HG03039 (cell line): ENCODE measurements around the gene PIWIL1.

Experiments used
- ATAC-seq: cut with Tn5 transposase; IDR thresholded peaks from one replicate; pipeline ENCODE4 v1.9.1; 2021; ENCODE audit warnings: mild to moderate bottlenecking, moderate library complexity; ENCODE audit not compliant: unreplicated experiment

The PIWIL1 gene

GRCh38 chr12:130336723-130337487 lies 782 bp upstream of the PIWIL1 start:
- ATAC-seq = no peak

- ATAC-seq = no peak
Observed at GRCh38 chr12:130338794-130339601, 1.3 kb downstream of the PIWIL1 start.

- no peak for ATAC-seq
Observed at GRCh38 chr12:130339951-130340350, 2.3 kb downstream of the PIWIL1 start.

GRCh38 chr12:130342442-130342841 lies 4.8 kb downstream of the PIWIL1 start:
- ATAC-seq = no peak

GRCh38 chr12:130342842-130343241 lies 5.2 kb downstream of the PIWIL1 start:
- no peak for ATAC-seq

- ATAC-seq = no peak
Observed at GRCh38 chr12:130344529-130344928, 6.8 kb downstream of the PIWIL1 start.

- no peak for ATAC-seq
Observed at GRCh38 chr12:130345292-130345691, 7.6 kb downstream of the PIWIL1 start.

- no peak for ATAC-seq
Observed at GRCh38 chr12:130347588-130347987, 9.9 kb downstream of the PIWIL1 start.

GRCh38 chr12:130350715-130351114 lies 13.0 kb downstream of the PIWIL1 start:
- no peak for ATAC-seq

GRCh38 chr12:130351326-130351725 lies 13.6 kb downstream of the PIWIL1 start:
- ATAC-seq = no peak

- no peak for ATAC-seq
Observed at GRCh38 chr12:130353081-130353480, 15.4 kb downstream of the PIWIL1 start.

- ATAC-seq = no peak
Observed at GRCh38 chr12:130354407-130354806, 16.7 kb downstream of the PIWIL1 start.

GRCh38 chr12:130356222-130356621 lies 18.5 kb downstream of the PIWIL1 start:
- no peak for ATAC-seq

- no peak for ATAC-seq
Observed at GRCh38 chr12:130357241-130357640, 19.6 kb downstream of the PIWIL1 start.

- no peak for ATAC-seq
Observed at GRCh38 chr12:130357729-130358330, 20.1 kb downstream of the PIWIL1 start.

- no peak for ATAC-seq
Observed at GRCh38 chr12:130362060-130362459, 24.4 kb downstream of the PIWIL1 start.

GRCh38 chr12:130364578-130364977 lies 26.9 kb downstream of the PIWIL1 start:
- no peak for ATAC-seq

- ATAC-seq = no peak
Observed at GRCh38 chr12:130366159-130366558, 28.5 kb downstream of the PIWIL1 start.

- ATAC-seq = no peak
Observed at GRCh38 chr12:130367003-130367402, 29.3 kb downstream of the PIWIL1 start.

GRCh38 chr12:130367523-130367922 lies 29.8 kb downstream of the PIWIL1 start:
- no peak for ATAC-seq

- no peak for ATAC-seq
Observed at GRCh38 chr12:130369816-130370215, 32.1 kb downstream of the PIWIL1 start.

GRCh38 chr12:130371296-130371695 lies 33.6 kb downstream of the PIWIL1 start:
- ATAC-seq = no peak
